PFSK-1 (cell line): ENCODE results near the gene ITGA7.

Experiments
- FOXP2 ChIP-seq: optimal IDR thresholded peaks from 2 replicates; pipeline ENCODE3; 2011; ENCODE audit warnings: borderline replicate concordance, control low read depth, inconsistent platforms; ENCODE audit not compliant: insufficient read depth; ENCODE audit errors: extremely low read length, extremely low read depth
- TAF1 ChIP-seq: IDR thresholded peaks from 2 replicates; pipeline ENCODE4 v1.6.1; 2012; ENCODE audit warnings: low read length, control low read depth, borderline replicate concordance; ENCODE audit not compliant: insufficient read depth
- TF ChIP-seq, protein P1 (sequence below), 2 experiments: IDR thresholded peaks; 2 replicates each; pipeline versions ENCODE4 v1.6.1 to v1.8.0; 2011 to 2012; ENCODE audit warnings: low read depth in 2 of 2, low read length in 2 of 2, control low read depth in 1 of 2, inconsistent platforms in 1 of 2, mild to moderate bottlenecking in 1 of 2, moderate library complexity in 1 of 2; ENCODE audit not compliant: insufficient read depth in 1 of 2

DNA sequence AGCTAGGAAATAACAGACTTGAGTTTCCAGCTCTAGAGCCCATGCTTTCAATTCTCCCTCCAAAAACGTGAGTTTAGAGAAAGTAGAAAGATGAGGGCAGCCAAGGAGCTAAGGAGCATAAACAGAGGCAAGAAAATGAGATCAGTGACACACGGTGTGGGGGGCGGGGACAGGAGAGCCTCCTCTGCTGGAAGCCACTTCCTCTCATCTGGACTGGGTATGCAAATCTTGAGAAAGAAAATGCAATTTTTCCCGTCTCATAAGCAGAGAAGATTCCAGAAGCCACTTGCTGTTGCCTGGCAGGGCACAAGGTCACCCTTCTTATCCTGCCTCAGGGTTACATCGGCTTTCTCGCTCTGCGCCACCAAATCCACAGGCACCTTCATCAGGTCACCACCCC, 65.0 kb downstream of the ITGA7 start:
- TF ChIP-seq TAF1 (no peak), FOXP2 (no peak)
- TF ChIP-seq, protein P1, sequence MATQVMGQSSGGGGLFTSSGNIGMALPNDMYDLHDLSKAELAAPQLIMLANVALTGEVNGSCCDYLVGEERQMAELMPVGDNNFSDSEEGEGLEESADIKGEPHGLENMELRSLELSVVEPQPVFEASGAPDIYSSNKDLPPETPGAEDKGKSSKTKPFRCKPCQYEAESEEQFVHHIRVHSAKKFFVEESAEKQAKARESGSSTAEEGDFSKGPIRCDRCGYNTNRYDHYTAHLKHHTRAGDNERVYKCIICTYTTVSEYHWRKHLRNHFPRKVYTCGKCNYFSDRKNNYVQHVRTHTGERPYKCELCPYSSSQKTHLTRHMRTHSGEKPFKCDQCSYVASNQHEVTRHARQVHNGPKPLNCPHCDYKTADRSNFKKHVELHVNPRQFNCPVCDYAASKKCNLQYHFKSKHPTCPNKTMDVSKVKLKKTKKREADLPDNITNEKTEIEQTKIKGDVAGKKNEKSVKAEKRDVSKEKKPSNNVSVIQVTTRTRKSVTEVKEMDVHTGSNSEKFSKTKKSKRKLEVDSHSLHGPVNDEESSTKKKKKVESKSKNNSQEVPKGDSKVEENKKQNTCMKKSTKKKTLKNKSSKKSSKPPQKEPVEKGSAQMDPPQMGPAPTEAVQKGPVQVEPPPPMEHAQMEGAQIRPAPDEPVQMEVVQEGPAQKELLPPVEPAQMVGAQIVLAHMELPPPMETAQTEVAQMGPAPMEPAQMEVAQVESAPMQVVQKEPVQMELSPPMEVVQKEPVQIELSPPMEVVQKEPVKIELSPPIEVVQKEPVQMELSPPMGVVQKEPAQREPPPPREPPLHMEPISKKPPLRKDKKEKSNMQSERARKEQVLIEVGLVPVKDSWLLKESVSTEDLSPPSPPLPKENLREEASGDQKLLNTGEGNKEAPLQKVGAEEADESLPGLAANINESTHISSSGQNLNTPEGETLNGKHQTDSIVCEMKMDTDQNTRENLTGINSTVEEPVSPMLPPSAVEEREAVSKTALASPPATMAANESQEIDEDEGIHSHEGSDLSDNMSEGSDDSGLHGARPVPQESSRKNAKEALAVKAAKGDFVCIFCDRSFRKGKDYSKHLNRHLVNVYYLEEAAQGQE (IDR thresholded peaks at IDR 0.05; ENCODE audit: insufficient read depth in 1 of 2, low read depth in 2 of 2, low read length in 2 of 2): no peak
